ENCODE data around the gene ALAS1. TPM values are rescaled to one million over a fixed set of nuclear protein-coding genes. Genes with fewer than 3 reads are reported as not detected.

ALAS1 gene
- total RNA-seq, 2 experiments from 2014 or later = 34.4 to 43.6 TPM

DNA sequence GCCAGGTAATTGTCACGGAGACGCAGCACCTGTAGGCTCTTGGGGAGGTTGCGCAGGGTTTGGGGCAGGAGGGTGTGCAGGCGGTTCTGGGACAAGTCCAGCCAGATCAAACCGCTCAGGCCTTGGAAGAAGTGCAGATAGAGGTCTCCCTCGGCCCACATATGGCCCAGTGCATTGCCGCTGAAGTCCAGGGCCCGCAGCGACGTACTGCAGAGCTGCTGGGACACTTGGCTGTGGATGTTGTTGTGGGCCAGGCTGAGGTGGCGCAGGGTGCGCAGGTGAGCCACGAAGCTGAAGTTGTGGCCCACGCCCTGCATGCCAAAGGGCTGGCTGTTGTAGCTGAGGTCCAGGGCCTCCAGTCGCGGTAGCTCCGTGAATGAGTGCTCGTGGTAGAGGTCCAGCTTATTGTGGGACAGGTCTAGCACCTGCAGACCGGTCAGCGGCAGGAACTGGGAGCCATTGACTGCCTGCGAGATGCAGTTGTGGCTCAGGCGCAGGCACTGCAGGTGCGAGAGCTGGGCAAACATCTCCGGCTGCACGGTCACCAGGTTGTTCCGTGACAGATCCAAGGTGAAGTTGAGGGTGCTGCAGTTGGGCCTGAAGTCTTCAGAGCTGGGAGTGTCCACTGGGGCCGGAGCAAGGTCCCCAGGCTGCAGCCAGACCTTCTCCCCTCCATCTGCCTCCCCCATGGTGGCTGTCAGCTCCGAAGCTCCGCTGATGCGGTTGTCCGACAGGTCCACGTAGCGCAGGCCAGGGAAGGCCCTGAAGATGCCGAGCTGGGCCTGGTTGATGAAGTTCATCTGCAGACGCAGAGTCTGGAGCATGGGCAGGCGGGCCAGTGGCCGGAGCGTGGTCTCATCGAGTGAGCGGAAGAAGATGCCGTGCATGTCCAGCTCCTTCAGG is 24.6 kb downstream of the ALAS1 start:
- no peak for TF ChIP-seq EZH2phosphoT487 (IDR thresholded peaks at IDR 0.05; ENCODE audit: borderline replicate concordance, low read depth, low read length)
- TF ChIP-seq, protein P1, sequence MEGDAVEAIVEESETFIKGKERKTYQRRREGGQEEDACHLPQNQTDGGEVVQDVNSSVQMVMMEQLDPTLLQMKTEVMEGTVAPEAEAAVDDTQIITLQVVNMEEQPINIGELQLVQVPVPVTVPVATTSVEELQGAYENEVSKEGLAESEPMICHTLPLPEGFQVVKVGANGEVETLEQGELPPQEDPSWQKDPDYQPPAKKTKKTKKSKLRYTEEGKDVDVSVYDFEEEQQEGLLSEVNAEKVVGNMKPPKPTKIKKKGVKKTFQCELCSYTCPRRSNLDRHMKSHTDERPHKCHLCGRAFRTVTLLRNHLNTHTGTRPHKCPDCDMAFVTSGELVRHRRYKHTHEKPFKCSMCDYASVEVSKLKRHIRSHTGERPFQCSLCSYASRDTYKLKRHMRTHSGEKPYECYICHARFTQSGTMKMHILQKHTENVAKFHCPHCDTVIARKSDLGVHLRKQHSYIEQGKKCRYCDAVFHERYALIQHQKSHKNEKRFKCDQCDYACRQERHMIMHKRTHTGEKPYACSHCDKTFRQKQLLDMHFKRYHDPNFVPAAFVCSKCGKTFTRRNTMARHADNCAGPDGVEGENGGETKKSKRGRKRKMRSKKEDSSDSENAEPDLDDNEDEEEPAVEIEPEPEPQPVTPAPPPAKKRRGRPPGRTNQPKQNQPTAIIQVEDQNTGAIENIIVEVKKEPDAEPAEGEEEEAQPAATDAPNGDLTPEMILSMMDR (conservative IDR thresholded peaks at IDR 0.05; ENCODE audit: low read length) = no peak
- Histone ChIP-seq H3K4me2 (ENCODE audit: low read length) (no peak overlapping the region), H3K79me2 (ENCODE audit: insufficient read depth, low read depth, low read length) (peaks cover 22% of the 10 kb centered on the region; the same call in 1 of the 2 replicates), H3K27ac (ENCODE audit: low read depth, low read length, poor library complexity, severe bottlenecking) (no peak overlapping the region), H4K20me1 (ENCODE audit: insufficient read depth, low read length) (no peaks in the 10 kb centered on the region; the same call in 1 of the 2 replicates), H3K9me3 (ENCODE audit: low read length) (no peaks in the 10 kb centered on the region), H3K36me3 (ENCODE audit: insufficient read depth, low read length) (peaks cover 57% of the 10 kb centered on the region; the same call in 1 of the 2 replicates), H3K9me2 (ENCODE audit: insufficient read depth, low read length) (no peaks in the 10 kb centered on the region), H2AFZ (ENCODE audit: low read length) (no peak overlapping the region), H3K4me3 (ENCODE audit: low read depth, low read length, poor library complexity, severe bottlenecking) (no peak overlapping the region), H3K4me1 (ENCODE audit: insufficient read depth, low read length, poor library complexity, severe bottlenecking) (peaks cover 45% of the 10 kb centered on the region)
- ChIA-PET CTCF (ENCODE audit: unreplicated experiment) (interaction anchor here (0.7 to 1.0 kb wide), 2 partner anchors 9 to 50 kb away, joined by 3 to 4 read pairs; no protein-coding TSS in a partner anchor), POLR2A (interaction anchor here (1.6 kb wide), 1 partner anchor 16 kb away, joined by 4 read pairs; the partner anchor contains the start of gene TWF2)
- DNase-seq (ENCODE audit: low spot score) = no peak
- BruUV-seq (replicated peaks) = TSS peak; percentile 33
- intact Hi-C loops (cut with micrococcal nuclease; ENCODE audit: unreplicated experiment) = no loop called here

GRCh38 chr3:52223449-52224408 is 25.8 kb downstream of the ALAS1 start:
- Histone ChIP-seq H3K4me3 (ENCODE audit: low read depth, low read length, poor library complexity, severe bottlenecking) (peak overlapping the region; percentile 73), H3K4me2 (ENCODE audit: low read length) (peak overlapping the region; percentile 90), H3K4me1 (ENCODE audit: insufficient read depth, low read length, poor library complexity, severe bottlenecking) (peaks cover 45% of the 10 kb centered on the region), H3K9me3 (ENCODE audit: low read length) (no peaks in the 10 kb centered on the region), H2AFZ (ENCODE audit: low read length) (no peak overlapping the region), H3K27ac (ENCODE audit: low read depth, low read length, poor library complexity, severe bottlenecking) (peak overlapping the region; percentile 91), H3K36me3 (ENCODE audit: insufficient read depth, low read length) (peaks cover 53% of the 10 kb centered on the region; the same call in 1 of the 2 replicates), H3K9me2 (ENCODE audit: insufficient read depth, low read length) (no peaks in the 10 kb centered on the region), H3K79me2 (ENCODE audit: insufficient read depth, low read depth, low read length) (peaks cover 22% of the 10 kb centered on the region; the same call in 1 of the 2 replicates), H4K20me1 (ENCODE audit: insufficient read depth, low read length) (no peaks in the 10 kb centered on the region; the same call in 1 of the 2 replicates)
- POLR2A ChIA-PET = interaction anchor here (1.1 to 2.0 kb wide), 5 partner anchors 15 to 168 kb away, joined by 3 to 16 read pairs (median 4); partner anchors contain the start of genes POC1A, TWF2 and WDR82
- DNase-seq (ENCODE audit: low spot score) = no peak
- intact Hi-C loops (cut with micrococcal nuclease; ENCODE audit: unreplicated experiment) = no loop called here
- CTCF ChIA-PET (ENCODE audit: unreplicated experiment) = no interaction called here
- TF ChIP-seq, protein P1 (conservative IDR thresholded peaks at IDR 0.05; ENCODE audit: low read length) = no peak
- no peak for TF ChIP-seq EZH2phosphoT487 (IDR thresholded peaks at IDR 0.05; ENCODE audit: borderline replicate concordance, low read depth, low read length)
- no TSS peak for BruUV-seq (replicated peaks)

Measured in OCI-LY7 (cell line).